NCI-H146 treated with DMSO at 0.1 percent for 48 hours (cell line): ENCODE measurements around the gene CFAP161.
"Not testable (repeated sequence)": the region's sequence is repeated elsewhere in the genome, so short reads cannot be mapped to it uniquely, and the experiment has no call there.

Experiments
- DNase-seq: peaks from one replicate; lab custom pipeline; 2025; ENCODE audit not compliant: unreplicated experiment; lab: John Stamatoyannopoulos, UW

CFAP161 gene

GRCh38 chr15:81106560-81106959 lies 27.5 kb upstream of the CFAP161 start:
- DNase-seq, result peak; percentile 25

DNA sequence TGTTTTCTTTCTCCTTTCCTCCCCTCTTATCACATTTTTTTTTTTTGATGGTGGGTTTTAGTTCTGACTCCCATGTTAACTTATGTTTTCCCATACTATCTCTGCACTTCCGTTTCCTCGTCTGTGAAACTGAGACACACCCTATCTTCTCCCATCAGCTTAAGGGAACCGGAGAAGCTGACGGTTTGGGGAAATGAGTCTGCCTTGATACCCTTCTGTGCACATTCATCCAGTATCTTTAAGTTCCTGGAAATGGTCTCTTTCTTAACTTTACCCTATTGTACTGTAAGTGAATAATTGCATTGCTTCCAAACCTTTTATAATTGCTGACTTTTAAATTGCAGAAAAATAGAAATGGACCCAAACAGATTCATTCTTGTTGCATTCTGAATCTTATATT lies 26.2 kb upstream of the CFAP161 start:
- DNase-seq, result no peak

- DNase-seq, result no peak
Measured at GRCh38 chr15:81108427-81108826, 25.6 kb upstream of the CFAP161 start.

GRCh38 chr15:81111018-81111417 lies 23.1 kb upstream of the CFAP161 start:
- no peak for DNase-seq

GRCh38 chr15:81111510-81112470 lies 22.3 kb upstream of the CFAP161 start:
- no peak for DNase-seq

GRCh38 chr15:81113204-81113657 lies 20.8 kb upstream of the CFAP161 start:
- DNase-seq, result peak; percentile 54

- DNase-seq, result no peak
Measured at GRCh38 chr15:81113861-81114291, 20.2 kb upstream of the CFAP161 start.

GRCh38 chr15:81115054-81115939 lies 18.8 kb upstream of the CFAP161 start:
- no peak for DNase-seq

DNA sequence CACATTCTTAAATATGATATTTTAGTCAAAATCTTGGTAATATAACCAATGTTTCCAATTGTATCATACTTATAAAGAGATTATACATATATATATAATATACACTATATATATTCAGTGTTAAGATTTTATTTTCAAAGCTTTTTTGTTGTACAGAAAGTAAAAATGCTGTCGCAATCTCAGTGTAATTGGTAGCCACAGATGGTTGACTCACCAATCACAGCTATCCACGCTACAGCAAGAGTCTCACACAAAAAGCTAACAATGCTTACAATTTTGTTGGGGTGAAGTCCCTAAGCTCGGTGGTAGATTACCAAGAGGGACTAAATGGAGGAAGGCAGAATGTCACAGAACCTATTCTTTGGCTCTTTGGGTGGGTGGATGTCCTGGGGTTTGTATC lies 16.9 kb upstream of the CFAP161 start:
- DNase-seq, result no peak

DNA sequence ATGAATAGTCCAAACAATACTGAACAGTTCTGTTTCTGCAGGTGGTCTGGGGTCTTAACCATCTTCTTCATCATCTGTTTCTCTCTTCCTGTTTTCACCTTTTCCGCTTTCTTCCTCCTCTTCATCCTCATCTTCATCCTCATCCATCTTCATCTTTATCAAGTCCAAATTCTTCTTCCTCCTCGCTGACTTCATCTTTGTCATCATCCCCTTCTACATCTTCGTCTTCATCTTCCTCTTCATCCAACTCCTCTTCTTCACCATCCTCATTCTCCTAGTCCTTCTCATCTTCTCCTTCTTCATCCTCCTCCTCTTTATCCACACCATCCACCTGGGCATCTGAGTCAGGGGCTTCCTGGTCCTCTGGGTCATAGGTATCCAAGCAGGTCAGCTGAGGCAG lies 16.5 kb upstream of the CFAP161 start:
- no peak for DNase-seq

GRCh38 chr15:81118361-81118760 lies 15.7 kb upstream of the CFAP161 start:
- DNase-seq, result no peak

GRCh38 chr15:81120069-81120468 lies 14.0 kb upstream of the CFAP161 start:
- no peak for DNase-seq

GRCh38 chr15:81126892-81127291 lies 7.2 kb upstream of the CFAP161 start:
- DNase-seq, result no peak

DNA sequence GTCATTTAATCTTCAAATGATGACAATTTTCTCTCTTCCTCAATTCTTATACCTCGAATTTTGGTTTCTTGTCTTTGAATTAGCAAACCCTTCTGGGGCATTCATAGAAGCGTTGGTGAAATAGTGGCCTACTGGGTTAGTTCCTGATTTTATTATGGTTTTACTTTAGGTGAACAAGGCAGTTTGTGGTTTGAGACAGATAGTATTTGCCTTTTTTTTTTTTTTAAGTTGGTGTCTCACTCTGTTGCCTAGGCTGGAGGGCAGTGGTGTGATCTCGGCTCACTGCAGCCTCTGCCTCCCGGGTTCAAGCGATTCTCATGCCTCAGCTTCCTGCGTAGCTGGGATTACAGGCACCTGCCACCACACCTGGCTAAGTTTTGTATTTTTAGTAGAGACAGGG lies 7.4 kb downstream of the CFAP161 start:
- not testable (repeated sequence) for DNase-seq

- no peak for DNase-seq
Measured at GRCh38 chr15:81146006-81146405, 11.9 kb downstream of the CFAP161 start.

GRCh38 chr15:81146466-81146865 lies 12.4 kb downstream of the CFAP161 start:
- no peak for DNase-seq

DNA sequence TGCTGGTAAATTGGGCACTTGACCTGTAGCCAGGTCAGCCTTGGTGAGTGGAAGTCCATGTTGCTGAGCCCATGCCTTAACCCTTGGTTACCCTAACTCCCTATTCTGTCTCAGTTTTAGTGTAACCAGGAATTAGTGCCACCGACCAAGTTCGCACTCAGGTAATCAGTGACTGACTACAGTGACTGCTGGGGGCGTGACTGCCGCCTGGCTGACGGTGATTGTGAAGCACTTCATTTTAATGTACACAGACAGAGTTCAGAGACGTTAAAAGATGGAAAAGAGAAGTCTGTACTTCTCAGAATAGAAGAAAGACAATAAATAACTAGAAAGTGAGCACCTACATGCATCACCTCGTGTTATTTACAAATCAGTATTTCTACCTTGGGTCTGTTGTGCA lies 17.3 kb downstream of the CFAP161 start:
- DNase-seq, result no peak

DNA sequence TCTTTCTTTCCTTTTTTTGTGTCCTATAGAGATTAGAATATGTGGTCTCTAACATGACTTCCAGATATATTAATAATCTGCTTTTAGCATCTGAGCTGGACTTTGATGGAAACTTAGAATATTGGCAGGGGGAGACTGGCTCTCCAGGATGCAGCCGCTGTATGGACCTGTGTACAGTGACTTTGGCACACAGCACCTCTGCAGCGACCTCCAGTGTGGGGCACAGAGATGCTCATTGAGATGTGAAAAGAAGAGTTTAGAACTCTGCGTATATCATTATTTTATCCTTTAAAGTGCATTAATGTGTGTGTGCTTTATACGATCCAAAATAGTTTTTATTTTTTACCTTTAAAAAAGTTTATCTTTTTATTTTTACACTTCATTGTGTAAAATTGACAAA lies 18.3 kb downstream of the CFAP161 start:
- DNase-seq, result no peak

DNA sequence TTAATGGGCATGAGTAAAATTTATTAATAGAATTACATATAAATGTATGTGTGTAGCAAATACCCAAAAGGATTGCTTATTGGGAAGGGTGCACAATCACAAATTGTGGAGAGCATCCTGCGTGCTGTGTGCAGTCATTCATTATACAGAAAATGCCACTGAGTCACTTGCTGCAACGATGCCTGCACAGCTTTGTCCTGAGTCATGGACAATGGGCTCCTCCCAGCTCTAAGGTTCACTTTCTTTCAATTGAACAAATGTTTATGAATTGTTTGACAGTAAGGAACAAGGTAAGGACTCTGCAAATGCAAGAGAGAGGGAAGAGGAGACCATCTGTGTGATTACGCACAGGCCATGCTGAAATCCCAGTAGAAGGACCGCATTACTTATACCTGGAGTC lies 18.7 kb downstream of the CFAP161 start:
- no peak for DNase-seq

DNA sequence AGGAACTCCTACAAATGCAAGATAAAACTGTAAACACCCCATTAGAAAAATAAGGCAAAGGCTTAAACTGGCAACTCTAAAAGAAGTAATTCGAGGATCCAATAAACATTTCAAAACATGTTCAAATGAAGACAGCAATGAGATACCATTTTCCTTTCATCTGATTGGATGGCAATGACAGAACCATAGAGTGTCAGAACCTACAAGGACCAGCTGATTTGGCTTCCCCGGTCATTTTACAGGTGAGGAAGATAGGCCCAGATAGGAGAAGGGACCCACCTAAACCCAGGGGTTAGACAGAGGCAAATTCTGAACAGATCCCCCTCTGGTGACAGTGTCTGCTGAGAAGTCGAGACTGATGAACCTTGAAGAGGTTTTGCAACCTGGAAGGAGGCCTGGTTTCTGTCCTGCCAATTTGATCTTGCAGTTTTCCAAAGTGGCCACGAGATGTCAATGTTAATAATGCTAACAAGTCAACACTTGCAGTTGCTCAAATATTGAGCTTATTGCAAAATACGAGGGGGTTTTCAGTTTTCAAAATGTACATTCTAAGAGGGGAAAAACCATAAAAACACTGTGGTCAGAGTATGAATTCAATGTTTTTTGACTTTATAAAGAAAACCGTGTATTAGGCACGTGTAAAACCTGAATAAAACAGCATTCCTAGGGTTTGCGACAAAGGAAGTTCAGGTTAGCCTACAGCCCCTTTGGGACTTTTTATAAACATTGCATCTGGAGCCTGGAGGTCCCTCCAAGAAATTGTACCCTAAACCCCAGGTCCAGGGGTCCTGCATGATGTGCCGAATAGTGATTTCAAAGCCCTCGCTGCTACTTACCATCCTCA lies 21.5 kb downstream of the CFAP161 start:
- peak; percentile 4 for DNase-seq

GRCh38 chr15:81156324-81156723 lies 22.3 kb downstream of the CFAP161 start:
- no peak for DNase-seq
